Measurements from ENCODE around the gene STIP1. TPM values are rescaled to one million over a fixed set of nuclear protein-coding genes. Genes with fewer than 3 reads are reported as not detected.

The STIP1 gene
- total and polyA plus RNA-seq, 4 donors = 22.6 to 58.1 (median 42.5) TPM

- DNase-seq (ENCODE audit: low spot score) = no peak
- no peaks in the 10 kb centered on the region for H3K27me3 ChIP-seq (ENCODE audit: control insufficient read depth in 4 of 4, insufficient read depth in 4 of 4, low read length in 3 of 4)
- H3K9ac ChIP-seq (ENCODE audit: low read depth in 1 of 2, low read length in 2 of 2) = no peak overlapping the region
- TF ChIP-seq NR2F2 (IDR thresholded peaks at IDR 0.05) = no peak
- no peak for TF ChIP-seq MAX (IDR thresholded peaks at IDR 0.05)
- TF ChIP-seq EGR1 (IDR thresholded peaks at IDR 0.05; ENCODE audit: low read depth in 2 of 2) = no peak
- no peak for TF ChIP-seq TAF1 (conservative IDR thresholded peaks at IDR 0.05)
- TF ChIP-seq FOXA1 (IDR thresholded peaks at IDR 0.05) = no peak
- no peak for TF ChIP-seq RXRA (IDR thresholded peaks at IDR 0.05)
- no peak for TF ChIP-seq HNF4G (IDR thresholded peaks at IDR 0.05)
- no peak for TF ChIP-seq JUND (IDR thresholded peaks at IDR 0.05)
- TF ChIP-seq CTCF (IDR thresholded peaks at IDR 0.05; ENCODE audit: low read depth, low read length, missing input control) = no peak
- no peak for TF ChIP-seq ATF3 (IDR thresholded peaks at IDR 0.05)
- no peak for TF ChIP-seq FOXA2 (IDR thresholded peaks at IDR 0.05)
- H3K4me1 ChIP-seq (ENCODE audit: control insufficient read depth in 4 of 4, insufficient read depth in 4 of 4, low read length in 3 of 4) = no peaks in the 10 kb centered on the region
- H3K27ac ChIP-seq (ENCODE audit: low read depth in 1 of 2, low read length in 2 of 2) = no peak overlapping the region
- H3K36me3 ChIP-seq (ENCODE audit: control insufficient read depth in 4 of 4, insufficient read depth in 3 of 4, low read depth in 1 of 4, low read length in 3 of 4) = no peaks in the 10 kb centered on the region
- no peak overlapping the region for H3K4me3 ChIP-seq (ENCODE audit: low read depth in 1 of 3, low read length in 3 of 3)
- 90% methylated on average over 1 of the region's 1 CpG for WGBS
- no peaks in the 10 kb centered on the region for H3K9me3 ChIP-seq (ENCODE audit: control insufficient read depth in 4 of 4, low read length in 3 of 4)
These were observed 7.8 kb upstream of the STIP1 start for GRCh38 chr11:64178203-64178602.

- TF ChIP-seq REST (IDR thresholded peaks at IDR 0.05) (no peak), YY1 (IDR thresholded peaks at IDR 0.05) (no peak), CTCF (IDR thresholded peaks at IDR 0.05; ENCODE audit: low read depth, low read length, missing input control) (no peak), ZBTB33 (IDR thresholded peaks at IDR 0.05) (no peak), NR2F2 (IDR thresholded peaks at IDR 0.05) (no peak), ATF3 (IDR thresholded peaks at IDR 0.05) (no peak), MAX (IDR thresholded peaks at IDR 0.05) (no peak), HNF4G (IDR thresholded peaks at IDR 0.05) (no peak), RAD21 (IDR thresholded peaks at IDR 0.05) (no peak), SP1 (IDR thresholded peaks at IDR 0.05) (no peak), EGR1 (IDR thresholded peaks at IDR 0.05; ENCODE audit: low read depth in 2 of 2) (no peak), RXRA (IDR thresholded peaks at IDR 0.05) (no peak), GABPA (IDR thresholded peaks at IDR 0.05 in 1 of 2, conservative IDR thresholded peaks at IDR 0.05 in 1 of 2) (no peak)
- 96% methylated on average over 12 of the region's 12 CpGs for WGBS
- DNase-seq (ENCODE audit: low spot score) = no peak
- Histone ChIP-seq H3K27ac (ENCODE audit: low read depth in 1 of 2, low read length in 2 of 2) (no peak overlapping the region), H3K4me1 (ENCODE audit: control insufficient read depth in 4 of 4, insufficient read depth in 4 of 4, low read length in 3 of 4) (peaks cover 0 to 5% (median under 1%) of the 10 kb centered on the region in 4 donors), H3K9ac (ENCODE audit: low read depth in 1 of 2, low read length in 2 of 2) (no peak overlapping the region), H3K4me3 (ENCODE audit: low read depth in 1 of 3, low read length in 3 of 3) (no peak overlapping the region), H3K27me3 (ENCODE audit: control insufficient read depth in 4 of 4, insufficient read depth in 4 of 4, low read length in 3 of 4) (no peaks in the 10 kb centered on the region), H3K9me3 (ENCODE audit: control insufficient read depth in 4 of 4, low read length in 3 of 4) (no peaks in the 10 kb centered on the region), H3K36me3 (ENCODE audit: control insufficient read depth in 4 of 4, insufficient read depth in 3 of 4, low read depth in 1 of 4, low read length in 3 of 4) (no peaks in the 10 kb centered on the region)
These were observed 6.9 kb upstream of the STIP1 start for GRCh38 chr11:64178951-64179639.

Measured in liver (tissue), 9 donors.